ENCODE data around the gene BCL2L13.
"Not testable (repeated sequence)": the region's sequence is repeated elsewhere in the genome, so short reads cannot be mapped to it uniquely, and the experiment has no call there.

BCL2L13 gene

DNA sequence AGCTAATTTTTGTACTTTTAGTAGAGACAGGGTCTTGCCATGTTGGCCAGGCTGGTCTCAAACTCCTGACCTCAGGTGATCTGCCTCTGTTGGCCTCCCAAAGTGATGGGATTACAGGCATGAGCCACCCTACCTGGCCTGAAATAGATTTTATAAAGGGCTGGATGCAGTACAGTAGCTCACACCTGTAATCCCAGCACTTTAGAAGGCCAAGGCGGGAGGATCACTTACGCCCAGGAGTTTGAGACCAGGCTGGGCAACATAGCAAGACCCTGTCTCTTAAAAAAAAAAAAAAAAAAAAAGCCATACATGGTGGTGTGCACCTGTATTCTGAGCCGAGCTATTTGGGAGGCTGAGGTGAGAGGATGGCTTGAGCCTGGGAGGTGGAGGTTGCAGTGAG lies 59.7 kb downstream of the BCL2L13 start:
- DNase-seq = not testable (repeated sequence)

- no peak for DNase-seq
These were observed 60.4 kb downstream of the BCL2L13 start for GRCh38 chr22:17698948-17699347.

GRCh38 chr22:17699696-17700340 lies 61.3 kb downstream of the BCL2L13 start:
- no peak for DNase-seq

DNA sequence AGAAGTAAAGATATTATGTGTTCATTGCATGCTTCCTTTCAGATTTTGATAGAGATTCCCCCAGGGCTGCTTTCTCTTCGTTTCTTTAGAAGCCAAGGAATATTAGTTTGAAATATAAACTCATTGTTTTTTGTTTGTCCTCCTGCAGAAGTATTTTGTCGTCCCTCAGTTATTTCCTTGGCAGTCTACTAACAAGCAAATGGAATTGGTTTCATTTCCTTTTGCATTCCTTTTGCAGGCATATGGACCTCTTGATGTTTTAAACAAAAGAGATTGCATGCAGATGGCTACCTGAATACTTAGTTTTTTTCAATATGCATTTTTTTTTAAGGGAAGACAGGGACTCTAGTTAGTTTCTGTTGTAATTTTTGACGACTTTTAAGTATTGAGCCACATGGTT lies 62.2 kb downstream of the BCL2L13 start:
- no peak for DNase-seq

- no peak for DNase-seq
These were observed 65.3 kb downstream of the BCL2L13 start for GRCh38 chr22:17703811-17704210.

- no peak for DNase-seq
These were observed 67.0 kb downstream of the BCL2L13 start for GRCh38 chr22:17705546-17705945.

DNA sequence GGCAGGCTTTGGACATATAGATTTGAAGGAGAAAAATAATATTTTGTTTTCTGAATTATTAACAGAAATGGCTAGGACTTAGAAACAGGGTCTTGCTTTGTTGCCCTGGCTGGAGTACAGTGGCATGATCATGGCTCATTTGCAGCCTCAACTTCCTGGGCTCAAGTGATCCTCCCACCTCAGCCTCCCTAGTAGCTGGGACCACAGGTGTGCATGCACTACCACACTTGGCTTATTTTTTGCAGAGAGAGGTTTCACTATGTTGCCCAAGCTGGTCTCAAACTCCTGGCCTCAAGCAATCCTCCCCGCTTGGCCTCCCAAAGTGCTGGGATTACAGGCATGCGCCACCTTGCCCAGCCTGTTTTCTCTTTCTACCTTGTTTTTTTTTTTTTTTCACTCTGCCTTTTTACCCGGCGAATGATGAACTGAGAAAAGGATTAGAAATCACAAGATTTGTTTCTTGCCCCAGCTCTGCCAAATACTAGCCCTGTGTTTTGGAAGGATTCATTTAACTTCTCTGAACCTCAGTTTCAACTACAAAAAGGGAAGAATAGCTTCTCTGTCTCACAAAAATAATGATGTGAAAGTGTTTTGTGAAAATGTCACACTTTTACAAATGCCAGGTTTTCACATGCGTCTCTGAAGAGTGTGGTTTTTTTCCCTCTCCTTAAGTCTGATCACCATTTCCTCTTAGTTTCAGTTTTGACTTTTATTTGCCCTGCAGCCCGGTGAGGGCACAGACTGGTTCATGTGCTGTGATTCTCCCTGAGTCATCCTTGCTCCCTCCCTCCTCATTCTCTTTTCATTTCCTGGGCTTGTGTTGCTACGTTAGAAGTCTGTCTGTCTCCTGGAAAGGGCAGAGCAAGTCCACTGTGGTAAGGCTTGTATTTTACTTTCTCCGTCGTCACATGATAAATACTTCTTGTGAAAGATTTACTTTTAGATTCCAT lies 67.7 kb downstream of the BCL2L13 start:
- peak; percentile 21 for DNase-seq

GRCh38 chr22:17706947-17707346 lies 68.4 kb downstream of the BCL2L13 start:
- DNase-seq = no peak

- no peak for DNase-seq
These were observed 69.0 kb downstream of the BCL2L13 start for GRCh38 chr22:17707526-17707925.

DNA sequence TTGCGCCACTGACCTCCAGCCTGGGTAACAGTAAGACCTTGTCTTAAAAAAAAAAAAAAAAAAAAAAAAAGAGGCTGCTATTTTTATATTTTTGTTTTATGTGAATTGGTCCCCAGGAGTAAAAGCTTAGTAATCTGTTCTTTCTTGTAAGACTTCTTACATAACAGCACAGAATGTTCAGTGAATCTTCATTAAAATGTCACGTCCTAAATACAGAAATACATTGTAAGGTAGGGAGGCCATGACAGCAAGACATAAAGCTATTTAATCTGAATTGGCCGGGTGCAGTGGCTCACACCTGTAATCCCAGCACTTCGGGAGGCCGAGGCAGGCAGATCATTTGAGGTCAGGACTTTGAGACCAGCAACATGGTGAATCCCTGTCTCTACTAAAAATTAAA lies 71.5 kb downstream of the BCL2L13 start:
- DNase-seq = no peak

DNA sequence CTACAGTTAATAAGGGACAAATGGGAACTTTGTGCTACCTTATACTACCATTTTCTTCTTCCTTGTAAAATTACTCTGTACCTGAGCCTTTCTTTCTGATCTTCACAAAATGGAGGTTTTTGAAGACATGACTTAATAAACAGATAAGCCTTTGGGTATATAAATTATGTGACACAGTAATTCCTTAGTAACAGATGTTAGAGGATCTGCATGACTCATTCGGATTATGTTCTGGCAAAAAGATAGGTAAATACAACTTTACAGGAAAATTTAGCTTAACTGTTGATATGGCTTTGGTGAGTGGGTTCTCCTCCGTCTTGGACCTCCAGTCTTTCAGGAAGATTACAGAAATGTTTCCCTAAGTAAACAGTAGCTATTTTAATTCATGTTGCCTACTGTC lies 73.9 kb downstream of the BCL2L13 start:
- no peak for DNase-seq

- no peak for DNase-seq
These were observed 78.0 kb downstream of the BCL2L13 start for GRCh38 chr22:17716529-17716928.

DNA sequence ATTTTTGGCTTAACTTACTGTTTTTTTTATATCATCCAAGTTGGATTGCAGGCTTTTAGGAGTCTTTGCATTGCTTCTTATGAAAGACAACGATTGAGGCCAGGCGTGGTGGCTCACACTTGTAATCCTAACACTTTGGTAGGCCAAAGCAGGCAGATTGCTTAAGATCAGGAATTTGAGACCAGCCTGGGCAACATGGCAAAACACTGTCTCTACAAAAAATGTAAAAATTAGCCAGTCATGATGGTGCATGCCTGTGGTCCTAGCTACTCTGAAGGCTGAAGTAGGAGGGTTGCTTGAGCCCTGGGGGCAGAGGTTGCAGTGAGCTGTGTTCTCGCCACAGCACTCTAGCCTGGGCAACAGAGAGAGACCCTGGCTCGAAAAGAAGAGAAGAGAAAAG lies 79.2 kb downstream of the BCL2L13 start:
- no peak for DNase-seq

DNA sequence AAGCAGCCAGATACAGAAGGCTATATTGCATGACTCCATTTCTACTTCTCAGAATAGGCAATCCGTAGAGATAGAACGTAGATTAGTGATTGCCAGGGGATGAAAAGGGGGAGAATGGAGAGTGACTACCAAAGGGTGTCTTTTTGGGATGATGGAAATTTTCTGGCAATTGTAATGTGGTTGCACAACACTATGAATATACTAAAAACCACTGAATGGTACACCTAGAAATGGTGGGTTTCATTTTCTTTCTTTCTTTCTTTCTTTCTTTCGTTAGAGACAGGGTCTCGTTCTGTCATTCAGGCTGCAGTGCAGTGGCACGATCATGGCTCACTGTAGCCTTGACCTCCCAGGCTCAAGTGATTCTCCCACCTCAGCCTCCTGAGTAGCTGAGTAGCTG lies 81.4 kb downstream of the BCL2L13 start:
- DNase-seq = no peak

DNA sequence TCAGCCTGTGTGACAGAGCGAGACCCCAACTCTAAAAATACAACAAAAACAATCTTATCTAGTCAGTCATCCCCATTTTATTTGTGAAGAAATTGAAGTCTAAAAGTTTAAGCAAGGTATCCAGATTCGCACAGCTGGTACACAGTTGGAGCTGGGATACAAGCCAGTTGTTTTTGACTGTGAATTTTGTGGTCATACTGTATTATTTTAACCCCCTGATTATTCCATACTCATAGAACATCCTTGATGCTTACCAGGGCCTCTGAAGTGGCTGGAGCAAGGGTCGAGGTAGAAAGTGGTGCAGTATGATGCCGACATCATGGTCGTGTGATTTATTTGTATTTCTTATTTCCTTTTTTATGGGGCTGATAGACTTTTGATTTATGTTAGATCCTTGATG lies 85.7 kb downstream of the BCL2L13 start:
- DNase-seq = no peak

DNA sequence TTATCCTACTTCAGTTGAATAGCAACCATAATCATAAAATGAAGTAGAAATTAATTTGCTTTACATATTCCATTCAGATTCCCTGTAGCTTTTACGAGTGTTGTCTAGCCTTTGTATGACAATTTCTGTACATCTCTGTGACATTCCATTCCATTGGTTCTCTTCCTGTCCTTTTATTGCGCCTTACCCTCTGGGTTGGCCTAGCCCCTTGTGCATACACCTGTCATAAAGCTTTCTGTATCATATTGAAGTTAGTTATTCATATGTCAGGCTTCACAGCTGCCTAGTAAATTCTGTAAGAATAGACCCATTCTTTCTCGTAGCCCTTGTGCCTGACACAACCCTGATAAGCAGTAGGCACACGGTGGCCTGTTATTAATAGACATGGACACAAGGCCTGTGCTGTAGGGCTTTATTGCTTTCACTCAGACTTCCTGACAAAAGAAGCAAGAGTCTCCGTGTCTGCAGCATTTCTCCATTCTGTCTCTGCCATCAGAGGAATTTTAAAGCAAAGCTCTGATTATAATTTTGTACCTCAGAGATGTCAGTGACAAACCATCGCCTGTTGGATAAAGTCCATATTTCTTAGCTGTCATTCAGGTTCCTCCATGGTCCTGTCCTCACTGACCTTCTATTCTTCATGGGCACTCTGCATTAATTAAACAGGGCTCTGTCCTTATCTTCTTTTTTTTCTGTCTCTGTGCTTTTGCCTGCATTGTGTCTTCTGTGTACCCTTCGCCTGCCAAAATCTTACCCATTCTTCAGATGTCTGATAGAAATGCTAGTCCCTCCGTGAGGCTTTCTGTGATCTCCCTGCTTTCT lies 86.3 kb downstream of the BCL2L13 start:
- DNase-seq = no peak

DNA sequence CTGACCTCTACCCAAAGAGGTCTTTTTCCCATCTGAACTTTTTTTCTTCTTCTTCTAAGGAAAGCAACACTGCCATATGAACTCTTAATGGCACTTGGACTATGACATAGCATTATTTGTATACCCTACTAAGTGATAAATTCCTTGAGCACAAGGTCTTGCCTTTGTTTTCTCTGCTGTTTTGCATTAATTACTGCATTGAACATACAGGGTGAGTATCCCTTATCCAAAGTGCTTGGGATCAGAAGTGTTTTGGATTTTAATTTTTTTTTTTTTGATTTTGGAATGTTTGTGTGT lies 86.9 kb downstream of the BCL2L13 start:
- no peak for DNase-seq

- no peak for DNase-seq
These were observed 87.7 kb downstream of the BCL2L13 start for GRCh38 chr22:17726006-17726927.

GRCh38 chr22:17726928-17727897 lies 88.7 kb downstream of the BCL2L13 start:
- no peak for DNase-seq

- no peak for DNase-seq
These were observed 90.2 kb downstream of the BCL2L13 start for GRCh38 chr22:17728786-17729185.

DNA sequence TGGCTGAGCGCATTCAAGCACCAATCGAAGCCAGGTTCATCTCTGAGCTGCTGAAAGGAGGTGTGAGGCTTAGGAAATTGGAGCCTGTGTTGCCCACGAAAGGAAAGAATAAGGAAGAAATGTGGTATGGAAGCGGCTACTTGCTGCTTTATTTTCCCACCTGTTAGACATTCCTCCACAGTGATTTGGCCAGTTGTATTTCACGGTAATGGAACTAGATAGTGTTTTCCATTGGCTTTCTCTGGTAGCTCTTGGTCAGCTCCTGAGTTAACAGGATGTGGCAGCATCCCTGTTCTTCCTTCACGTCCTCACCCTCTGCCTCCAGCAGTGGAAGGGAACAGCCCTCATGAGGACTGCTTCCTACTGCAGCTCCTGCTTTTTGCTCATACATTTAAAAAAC lies 91.0 kb downstream of the BCL2L13 start:
- DNase-seq = no peak

All from stimulated activated naive CD4-positive, alpha-beta T cell treated with Interleukin-2 at 50 U/mL for 16 hours (primary cell).